KMS-11 (cell line): Measurements from ENCODE around the gene ABHD2.

ENCODE experiments used
- H2AFZ ChIP-seq: fragments of 200-600 bp; sonication (generic); 2 replicates; pipeline ENCODE4 v1.6.1; 2016; ENCODE audit warnings: antibody characterized with exemption, mixed run types, low read depth
- H3K27ac ChIP-seq: fragments of 200-600 bp; sonication (generic); 2 replicates; pipeline ENCODE4 v1.6.1; 2016; ENCODE audit warnings: mild to moderate bottlenecking, mixed run types
- H3K27me3 ChIP-seq: fragments of 200-600 bp; sonication (generic); 2 replicates; pipeline ENCODE4 v1.6.1; 2017; ENCODE audit warnings: mild to moderate bottlenecking, low read depth, mixed run types, moderate library complexity; ENCODE audit not compliant: insufficient read depth
- H3K36me3 ChIP-seq: fragments of 200-600 bp; sonication (generic); 2 replicates; pipeline ENCODE4 v1.6.1; 2017; ENCODE audit warnings: mild to moderate bottlenecking, mixed run types; ENCODE audit not compliant: insufficient read depth
- H3K4me1 ChIP-seq: fragments of 200-600 bp; sonication (generic); 2 replicates; pipeline ENCODE4 v1.6.1; 2016; ENCODE audit warnings: mild to moderate bottlenecking, low read depth, mixed run types; ENCODE audit not compliant: poor library complexity, severe bottlenecking
- H3K4me2 ChIP-seq: fragments of 200-600 bp; sonication (generic); 2 replicates; pipeline ENCODE4 v1.7.0; 2016; ENCODE audit warnings: mild to moderate bottlenecking, mixed run types
- H3K4me3 ChIP-seq: fragments of 200-600 bp; sonication (generic); IDR thresholded peaks from 2 replicates; pipeline ENCODE4 v1.6.1; 2017; ENCODE audit warnings: low read depth, low read length, mixed read lengths; ENCODE audit not compliant: insufficient read depth
- H3K79me2 ChIP-seq: fragments of 200-600 bp; sonication (generic); 2 replicates; pipeline ENCODE4 v1.6.1; 2016; ENCODE audit warnings: low read depth, mixed run types; ENCODE audit not compliant: insufficient read depth
- H3K9ac ChIP-seq: fragments of 200-600 bp; sonication (generic); 2 replicates; pipeline ENCODE4 v1.6.1; 2016; ENCODE audit warnings: mild to moderate bottlenecking, mixed run types
- H4K20me1 ChIP-seq: fragments of 200-600 bp; sonication (generic); 2 replicates; pipeline ENCODE4 v1.6.1; 2016; ENCODE audit warnings: mild to moderate bottlenecking, mixed run types; ENCODE audit not compliant: insufficient read depth
- TF ChIP-seq, protein P1 (sequence below): fragments of 200-600 bp; sonication (generic); conservative IDR thresholded peaks from 2 replicates; pipeline ENCODE4 v1.6.1; 2017; ENCODE audit warnings: low read depth, mild to moderate bottlenecking, antibody characterized with exemption, low read length, moderate library complexity, mixed read lengths

ABHD2 gene

DNA sequence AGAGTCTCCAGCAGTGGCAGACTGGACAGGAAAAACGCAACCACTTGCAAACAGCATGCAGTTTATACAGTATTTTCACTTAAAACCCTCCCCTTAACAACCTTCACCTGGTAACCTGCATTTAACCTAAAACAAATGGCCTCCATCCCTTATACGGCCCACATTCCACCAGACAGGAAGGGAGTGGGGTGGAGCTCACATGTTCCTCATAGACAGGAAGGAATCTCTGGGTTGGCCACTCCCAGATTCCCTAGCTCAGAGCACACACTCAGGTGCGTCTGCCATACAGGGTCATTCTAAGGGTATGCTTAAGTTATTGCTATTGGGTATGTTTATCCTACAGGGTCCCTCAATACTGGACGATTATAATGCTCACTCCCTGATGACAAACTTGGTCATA is 16.8 kb upstream of the ABHD2 start:
- no peak overlapping the region for H3K27ac ChIP-seq
- TF ChIP-seq, protein P1, sequence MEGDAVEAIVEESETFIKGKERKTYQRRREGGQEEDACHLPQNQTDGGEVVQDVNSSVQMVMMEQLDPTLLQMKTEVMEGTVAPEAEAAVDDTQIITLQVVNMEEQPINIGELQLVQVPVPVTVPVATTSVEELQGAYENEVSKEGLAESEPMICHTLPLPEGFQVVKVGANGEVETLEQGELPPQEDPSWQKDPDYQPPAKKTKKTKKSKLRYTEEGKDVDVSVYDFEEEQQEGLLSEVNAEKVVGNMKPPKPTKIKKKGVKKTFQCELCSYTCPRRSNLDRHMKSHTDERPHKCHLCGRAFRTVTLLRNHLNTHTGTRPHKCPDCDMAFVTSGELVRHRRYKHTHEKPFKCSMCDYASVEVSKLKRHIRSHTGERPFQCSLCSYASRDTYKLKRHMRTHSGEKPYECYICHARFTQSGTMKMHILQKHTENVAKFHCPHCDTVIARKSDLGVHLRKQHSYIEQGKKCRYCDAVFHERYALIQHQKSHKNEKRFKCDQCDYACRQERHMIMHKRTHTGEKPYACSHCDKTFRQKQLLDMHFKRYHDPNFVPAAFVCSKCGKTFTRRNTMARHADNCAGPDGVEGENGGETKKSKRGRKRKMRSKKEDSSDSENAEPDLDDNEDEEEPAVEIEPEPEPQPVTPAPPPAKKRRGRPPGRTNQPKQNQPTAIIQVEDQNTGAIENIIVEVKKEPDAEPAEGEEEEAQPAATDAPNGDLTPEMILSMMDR = no peak
- no peaks in the 10 kb centered on the region for H4K20me1 ChIP-seq
- no peak overlapping the region for H3K4me2 ChIP-seq
- no peaks in the 10 kb centered on the region for H3K27me3 ChIP-seq
- H3K79me2 ChIP-seq = no peaks in the 10 kb centered on the region
- H3K4me1 ChIP-seq = no peaks in the 10 kb centered on the region
- no peaks in the 10 kb centered on the region for H3K36me3 ChIP-seq
- H3K9ac ChIP-seq = no peak overlapping the region
- no peak overlapping the region for H3K4me3 ChIP-seq
- H2AFZ ChIP-seq = no peak overlapping the region

DNA sequence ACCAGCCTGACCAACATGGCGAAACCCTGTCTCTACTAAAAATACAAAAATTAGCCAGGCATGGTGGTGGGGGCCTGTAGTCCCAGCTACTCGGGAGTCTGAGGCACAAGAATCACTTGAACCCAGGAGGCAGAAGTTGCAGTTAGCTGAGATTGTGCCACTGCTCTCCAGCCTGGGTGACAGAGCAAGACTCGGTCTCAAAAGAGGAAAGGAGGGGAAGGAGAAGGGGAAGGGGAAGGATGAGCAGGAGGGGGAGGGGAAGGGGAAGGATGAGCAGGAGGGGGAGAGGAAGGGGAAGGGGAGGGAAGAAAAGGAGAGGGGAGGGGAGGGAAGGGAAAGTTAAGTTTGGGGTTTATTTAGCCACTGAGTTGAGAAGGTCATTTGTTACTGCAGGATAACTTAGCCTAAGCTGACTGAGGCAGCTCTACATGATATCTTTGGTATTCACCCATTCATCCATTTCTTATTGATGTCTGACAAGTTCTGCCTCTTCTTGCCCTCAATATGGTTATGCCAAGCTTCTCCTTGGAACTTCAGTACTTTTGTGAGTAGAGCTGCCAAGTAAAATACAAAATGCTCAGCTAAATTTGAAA is 15.9 kb upstream of the ABHD2 start:
- H3K4me2 ChIP-seq = no peak overlapping the region
- H3K27me3 ChIP-seq = no peaks in the 10 kb centered on the region
- TF ChIP-seq, protein P1 = no peak
- H3K27ac ChIP-seq = no peak overlapping the region
- H4K20me1 ChIP-seq = no peaks in the 10 kb centered on the region
- no peaks in the 10 kb centered on the region for H3K36me3 ChIP-seq
- H3K9ac ChIP-seq = no peak overlapping the region
- H3K4me1 ChIP-seq = no peaks in the 10 kb centered on the region
- no peak overlapping the region for H2AFZ ChIP-seq
- no peak overlapping the region for H3K4me3 ChIP-seq
- H3K79me2 ChIP-seq = no peaks in the 10 kb centered on the region

GRCh38 chr15:89074402-89075012 is 13.7 kb upstream of the ABHD2 start:
- Histone ChIP-seq H3K36me3 (no peaks in the 10 kb centered on the region; the same call in 1 of the 2 replicates), H3K4me1 (no peaks in the 10 kb centered on the region), H2AFZ (no peak overlapping the region), H3K4me2 (no peak overlapping the region), H3K79me2 (no peaks in the 10 kb centered on the region), H3K27me3 (no peaks in the 10 kb centered on the region), H3K27ac (no peak overlapping the region), H4K20me1 (no peaks in the 10 kb centered on the region), H3K9ac (no peak overlapping the region), H3K4me3 (no peak overlapping the region)
- TF ChIP-seq, protein P1 = no peak

- TF ChIP-seq, protein P1 = no peak
- H3K4me1 ChIP-seq = no peaks in the 10 kb centered on the region
- no peak overlapping the region for H2AFZ ChIP-seq
- H3K36me3 ChIP-seq = no peaks in the 10 kb centered on the region; the same call in 1 of the 2 replicates
- no peak overlapping the region for H3K4me2 ChIP-seq
- H4K20me1 ChIP-seq = no peaks in the 10 kb centered on the region
- no peaks in the 10 kb centered on the region for H3K79me2 ChIP-seq
- H3K4me3 ChIP-seq = no peak overlapping the region
- H3K27me3 ChIP-seq = no peaks in the 10 kb centered on the region
- H3K9ac ChIP-seq = no peak overlapping the region
- H3K27ac ChIP-seq = no peak overlapping the region
These were observed 13.1 kb upstream of the ABHD2 start for GRCh38 chr15:89075101-89075640.
